CD4-positive, alpha-beta T cell treated with Interleukin-17A for 1 hour (primary cell): ENCODE results near the gene FAM234B.
"Not testable (repeated sequence)": the region's sequence is repeated elsewhere in the genome, so short reads cannot be mapped to it uniquely, and the experiment has no call there.

Experiments used
- DNase-seq: peaks from one replicate; pipeline ENCODE4 v3.0.0-alpha.2; 2020

Gene FAM234B

DNA sequence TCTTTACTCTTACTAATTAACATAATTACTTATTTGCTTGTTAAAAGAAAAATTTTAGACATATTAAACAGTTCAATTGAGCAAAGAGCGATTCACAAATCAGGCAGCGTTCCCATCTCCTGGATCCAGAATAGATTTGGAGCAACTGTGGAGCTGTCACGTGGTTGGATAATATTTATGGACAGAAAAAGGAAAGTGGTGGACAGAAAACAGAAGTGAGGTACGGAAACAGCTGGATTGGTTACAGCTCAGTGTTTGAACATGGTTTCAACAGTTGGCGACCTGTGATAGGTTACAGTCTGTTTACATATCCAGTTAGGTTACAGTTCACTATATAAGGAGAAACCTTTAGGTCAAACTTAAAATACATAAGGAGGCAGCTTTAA, 19.7 kb upstream of the FAM234B start:
- DNase-seq, result no peak

DNA sequence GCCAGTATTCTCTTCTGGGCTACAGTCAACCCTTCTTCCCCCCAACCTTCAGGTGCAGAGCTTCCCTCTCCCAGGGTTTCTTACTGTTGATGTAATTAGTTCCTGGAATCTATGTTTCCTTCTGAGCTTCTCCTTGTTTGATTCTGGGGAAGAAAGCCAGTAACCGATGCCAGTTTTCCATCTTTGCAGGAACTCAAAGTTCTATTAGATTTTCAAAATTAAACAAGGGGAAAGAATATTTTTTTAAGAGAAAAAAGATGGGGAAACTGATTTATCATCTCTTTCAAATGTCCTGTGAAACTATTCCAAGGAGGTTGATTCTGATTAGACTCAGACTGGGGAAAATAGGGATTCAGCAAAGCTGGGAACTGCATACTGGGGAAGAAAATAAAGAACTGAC, 17.9 kb upstream of the FAM234B start:
- no peak for DNase-seq

GRCh38 chr12:13027032-13027431, 17.1 kb upstream of the FAM234B start:
- no peak for DNase-seq

DNA sequence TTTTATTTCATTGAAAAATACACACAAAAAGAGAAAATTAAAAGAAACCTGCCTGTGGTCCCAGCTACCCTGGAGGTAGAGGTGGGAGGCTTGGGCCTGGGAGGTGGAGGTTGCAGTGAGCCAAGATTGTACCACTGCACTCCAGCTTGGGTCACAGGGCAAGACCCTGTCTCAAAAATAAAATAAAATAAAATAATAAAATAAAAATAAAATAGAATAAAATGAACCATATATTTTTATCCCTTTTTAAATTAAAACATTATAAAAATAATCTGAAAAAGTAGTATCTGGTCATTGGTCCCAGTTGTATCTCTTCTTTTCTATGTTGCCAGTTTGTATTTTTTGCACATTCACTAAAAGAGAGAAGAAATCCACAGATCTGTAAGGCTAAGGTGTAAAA, 16.7 kb upstream of the FAM234B start:
- no peak for DNase-seq

GRCh38 chr12:13028825-13029570, 15.2 kb upstream of the FAM234B start:
- DNase-seq, result no peak

- DNase-seq, result no peak
Observed at GRCh38 chr12:13030541-13031291, 13.5 kb upstream of the FAM234B start.

DNA sequence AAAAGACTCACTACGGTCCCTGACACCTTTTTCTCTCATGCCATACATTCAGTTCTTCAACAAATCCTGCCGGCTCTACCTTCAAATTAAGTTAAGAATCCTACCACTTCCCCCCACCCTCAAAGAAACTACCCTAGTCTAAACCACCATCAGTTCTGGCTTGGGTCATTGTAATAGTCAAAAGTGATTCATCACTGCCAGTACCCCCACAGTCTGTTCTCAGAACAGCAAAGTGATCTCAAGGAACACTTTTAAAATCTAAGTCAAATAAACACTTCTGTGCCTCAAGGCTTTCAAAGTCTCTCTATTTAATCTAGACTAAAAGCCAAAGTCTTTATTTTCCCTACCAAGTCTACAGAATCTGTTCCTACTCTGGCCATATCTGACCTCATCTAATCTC, 12.0 kb upstream of the FAM234B start:
- no peak for DNase-seq

DNA sequence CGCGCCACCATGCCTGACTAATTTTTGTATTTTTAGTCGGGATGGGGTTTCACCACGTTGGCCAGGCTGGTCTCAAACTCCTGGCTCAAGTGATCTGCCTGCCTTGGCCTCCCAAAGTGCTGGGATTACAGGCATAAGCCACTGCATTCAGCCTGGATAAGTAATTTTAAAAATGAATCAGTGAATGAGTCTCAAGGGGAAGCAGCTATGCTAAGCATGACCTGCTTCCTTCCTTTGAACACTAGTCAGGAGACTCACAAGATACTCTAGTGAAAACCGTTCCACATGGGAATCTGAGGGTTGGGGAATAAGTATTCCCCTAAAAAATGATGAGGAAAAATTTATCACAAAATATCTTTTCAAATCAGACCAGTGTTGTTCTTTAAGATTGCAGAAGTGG, 10.7 kb upstream of the FAM234B start:
- no peak for DNase-seq

GRCh38 chr12:13035335-13035734, 8.8 kb upstream of the FAM234B start:
- DNase-seq, result not testable (repeated sequence)

GRCh38 chr12:13036881-13037280, 7.3 kb upstream of the FAM234B start:
- no peak for DNase-seq

- DNase-seq, result no peak
Observed at GRCh38 chr12:13038491-13039161, 5.6 kb upstream of the FAM234B start.

- DNase-seq, result no peak
Observed at GRCh38 chr12:13039328-13039956, 4.7 kb upstream of the FAM234B start.

DNA sequence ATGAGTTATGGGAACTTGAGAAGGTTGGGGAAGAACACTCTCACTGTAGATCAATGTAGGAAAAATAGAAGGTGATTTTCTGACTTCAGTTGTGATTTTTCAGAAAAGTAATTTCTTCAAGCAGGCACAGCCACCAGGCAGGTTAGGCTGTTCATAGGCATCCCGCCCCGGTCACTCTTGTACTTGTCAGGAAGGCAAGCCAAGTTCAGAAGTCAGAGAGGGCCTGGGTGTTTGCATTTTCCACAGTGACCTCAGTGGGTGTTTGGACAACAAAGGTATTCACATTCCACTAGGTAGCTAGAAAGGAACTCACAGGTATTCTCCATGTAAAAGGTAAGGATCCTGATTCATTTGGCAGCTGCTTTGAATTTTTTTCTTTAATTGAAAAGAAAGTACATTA, 3.0 kb upstream of the FAM234B start:
- no peak for DNase-seq

GRCh38 chr12:13042666-13043230, 1.4 kb upstream of the FAM234B start:
- DNase-seq, result no peak

GRCh38 chr12:13044906-13045299, 722 bp downstream of the FAM234B start:
- DNase-seq, result no peak

DNA sequence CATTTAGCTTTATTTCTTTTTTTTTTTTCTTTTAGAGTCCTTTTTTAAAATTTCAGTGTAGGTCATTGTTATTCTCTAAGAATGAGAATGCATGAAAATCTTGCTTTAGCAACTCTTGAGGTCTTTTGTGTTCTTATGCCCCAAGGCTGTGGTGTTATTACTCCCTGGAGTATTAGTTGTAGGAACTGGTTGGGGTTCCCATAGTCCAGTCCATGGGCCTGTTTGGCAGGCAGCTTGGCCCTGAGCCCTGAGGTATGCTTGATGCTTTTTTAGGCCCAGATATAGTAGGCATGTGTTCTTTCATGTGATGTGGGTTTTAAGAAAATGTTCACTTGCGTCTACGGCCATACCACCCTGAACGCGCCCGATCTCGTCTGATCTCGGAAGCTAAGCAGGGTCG, 1.6 kb downstream of the FAM234B start:
- DNase-seq, result no peak

GRCh38 chr12:13046964-13047363, 2.8 kb downstream of the FAM234B start:
- no peak for DNase-seq

GRCh38 chr12:13049816-13050215, 5.6 kb downstream of the FAM234B start:
- no peak for DNase-seq

- no peak for DNase-seq
Observed at GRCh38 chr12:13052421-13052820, 8.2 kb downstream of the FAM234B start.

DNA sequence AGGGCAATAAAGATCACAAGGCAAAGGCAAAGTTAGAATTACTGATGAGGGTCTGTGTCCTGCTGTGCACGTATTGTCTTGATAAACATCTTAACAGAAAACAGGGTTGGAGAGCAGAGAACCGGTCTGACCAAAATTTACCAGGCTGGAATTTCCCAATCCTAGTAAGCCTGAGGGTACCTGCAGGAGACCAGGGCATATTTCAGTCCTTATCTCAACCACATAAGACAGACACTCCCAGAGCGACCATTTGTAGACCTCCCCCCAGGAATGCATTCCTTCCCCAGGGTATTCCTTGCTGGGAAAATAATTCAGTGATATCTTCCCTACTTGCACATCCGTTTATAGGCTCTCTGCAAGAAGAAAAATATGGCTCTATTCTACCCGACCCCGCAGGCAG, 9.4 kb downstream of the FAM234B start:
- not testable (repeated sequence) for DNase-seq

GRCh38 chr12:13060581-13060980, 16.4 kb downstream of the FAM234B start:
- DNase-seq, result no peak

DNA sequence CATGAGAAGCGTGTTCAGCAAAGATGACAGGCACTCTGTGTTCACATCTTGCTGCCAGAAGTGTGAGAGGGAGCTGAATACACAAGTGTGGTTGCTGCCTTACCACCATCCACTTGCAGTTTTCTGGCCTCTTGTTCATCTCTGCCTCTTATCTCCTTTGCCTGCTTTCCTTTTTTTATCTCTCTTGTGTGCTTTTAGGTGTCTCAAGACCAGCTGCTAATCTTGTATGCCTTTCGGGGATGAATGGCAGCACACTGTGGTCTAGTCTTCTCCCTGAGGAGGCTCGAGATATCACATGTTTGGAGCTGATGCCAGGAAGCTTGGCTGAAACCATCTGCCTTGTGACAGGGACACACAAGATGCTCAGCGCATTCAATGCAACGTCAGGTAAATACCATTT, 17.2 kb downstream of the FAM234B start:
- no peak for DNase-seq

GRCh38 chr12:13062669-13063068, 18.5 kb downstream of the FAM234B start:
- DNase-seq, result no peak
